ENCODE results near the gene NEU3. TPM values are rescaled to one million over a fixed set of nuclear protein-coding genes. Genes with fewer than 3 reads are reported as not detected.
"Not testable (repeated sequence)": the region's sequence is repeated elsewhere in the genome, so short reads cannot be mapped to it uniquely, and the experiment has no call there.

NEU3 gene
- total and polyA plus RNA-seq, 5 donors from 2014 or later, result 1.4 to 10.8 (median 2.2) TPM

DNA sequence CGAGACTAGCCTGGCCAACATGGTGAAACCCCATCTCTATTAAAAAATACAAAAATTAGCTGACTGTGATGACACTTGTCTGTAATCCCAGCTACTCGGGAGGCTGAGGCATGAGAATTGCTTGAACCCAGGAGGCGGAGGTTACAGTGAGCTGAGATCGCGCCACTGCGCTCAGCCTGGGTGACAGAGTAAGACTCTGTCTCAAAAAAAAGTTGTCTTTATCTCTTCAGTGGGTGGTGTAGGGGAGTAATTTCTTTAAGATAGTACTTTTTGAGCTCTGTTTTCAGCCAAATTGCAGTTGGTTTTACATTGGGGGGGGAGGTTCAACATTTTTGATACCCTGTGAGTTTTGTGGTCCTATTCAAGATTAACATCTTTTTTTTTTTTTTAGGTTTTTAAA, 28.6 kb upstream of the NEU3 start:
- not testable (repeated sequence) for ATAC-seq (ENCODE audit: low read depth in 2 of 2); H3K27ac ChIP-seq (ENCODE audit: insufficient read depth, low read length, poor library complexity, severe bottlenecking); DNase-seq; H3K9me3 ChIP-seq (ENCODE audit: control insufficient read depth in 2 of 2, low read length in 2 of 2); H3K27me3 ChIP-seq (ENCODE audit: control insufficient read depth, insufficient read depth, low read length); H3K27me3 Mint-ChIP-seq; H3K4me3 ChIP-seq (ENCODE audit: low read depth, low read length); H3K9me3 Mint-ChIP-seq; H3K4me1 ChIP-seq (ENCODE audit: control insufficient read depth, insufficient read depth, low read length, poor library complexity, severe bottlenecking)
- Mint-ChIP-seq H3K36me3 (peaks cover 39% of the 10 kb centered on the region), H3K27ac (peak overlapping the region in 1 of 3 donors; percentile 26), H3K4me3 (peak overlapping the region in 1 of 4 donors; percentile 29), H3K4me1 (peaks cover 51 to 93% (median 75%) of the 10 kb centered on the region in 4 donors)
- H3K36me3 ChIP-seq (ENCODE audit: control insufficient read depth, insufficient read depth, low read length), result peaks cover 36% of the 10 kb centered on the region

DNA sequence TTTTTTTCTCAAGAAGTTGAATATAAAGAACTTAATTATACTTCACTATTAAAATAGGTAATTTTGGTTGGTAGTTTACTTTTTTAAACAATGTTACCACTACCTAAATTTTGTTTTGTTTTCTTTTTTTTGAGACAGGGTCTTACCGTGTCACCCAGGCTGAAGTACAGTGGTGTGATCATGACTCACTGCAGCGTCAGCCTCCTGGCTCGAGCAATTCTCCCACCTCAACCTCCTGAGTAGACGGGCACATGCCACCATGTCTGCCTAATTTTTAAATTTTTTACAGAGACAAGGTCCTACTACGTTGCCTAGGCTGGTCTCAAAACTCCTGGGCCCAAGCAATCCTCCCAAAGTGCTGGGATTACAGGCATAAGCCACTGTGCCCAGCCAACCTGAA, 22.1 kb upstream of the NEU3 start:
- Mint-ChIP-seq H3K27ac (peak overlapping the region in 1 of 3 donors; percentile 26), H3K4me3 (no peak overlapping the region), H3K36me3 (peaks cover 39% of the 10 kb centered on the region), H3K9me3 (no peaks in the 10 kb centered on the region), H3K27me3 (no peaks in the 10 kb centered on the region), H3K4me1 (peaks cover 21 to 34% (median 28%) of the 10 kb centered on the region in 4 donors)
- ATAC-seq (ENCODE audit: low read depth in 2 of 2) (no peak), DNase-seq (no peak)
- peaks cover 68% of the 10 kb centered on the region for H3K36me3 ChIP-seq (ENCODE audit: control insufficient read depth, insufficient read depth, low read length)
- H3K27me3 ChIP-seq (ENCODE audit: control insufficient read depth, insufficient read depth, low read length), result no peaks in the 10 kb centered on the region
- no peaks in the 10 kb centered on the region for H3K9me3 ChIP-seq (ENCODE audit: control insufficient read depth in 2 of 2, low read length in 2 of 2)
- H3K4me1 ChIP-seq (ENCODE audit: control insufficient read depth, insufficient read depth, low read length, poor library complexity, severe bottlenecking), result no peaks in the 10 kb centered on the region
- H3K27ac ChIP-seq (ENCODE audit: insufficient read depth, low read length, poor library complexity, severe bottlenecking), result no peak overlapping the region
- H3K4me3 ChIP-seq (ENCODE audit: low read depth, low read length), result no peak overlapping the region

- Histone ChIP-seq H3K36me3 (ENCODE audit: control insufficient read depth, insufficient read depth, low read length) (peaks cover 75% of the 10 kb centered on the region), H3K4me3 (ENCODE audit: low read depth, low read length) (no peak overlapping the region), H3K27me3 (ENCODE audit: control insufficient read depth, insufficient read depth, low read length) (no peaks in the 10 kb centered on the region), H3K9me3 (ENCODE audit: control insufficient read depth in 2 of 2, low read length in 2 of 2) (no peaks in the 10 kb centered on the region), H3K4me1 (ENCODE audit: control insufficient read depth, insufficient read depth, low read length, poor library complexity, severe bottlenecking) (no peaks in the 10 kb centered on the region), H3K27ac (ENCODE audit: insufficient read depth, low read length, poor library complexity, severe bottlenecking) (no peak overlapping the region)
- Mint-ChIP-seq H3K27me3 (no peaks in the 10 kb centered on the region), H3K4me1 (peaks cover 0 to 15% (median 5%) of the 10 kb centered on the region in 4 donors), H3K36me3 (peaks cover 53% of the 10 kb centered on the region), H3K4me3 (no peak overlapping the region), H3K27ac (peak overlapping the region in 2 of 3 donors; percentile 15 to 84), H3K9me3 (no peaks in the 10 kb centered on the region)
- DNase-seq (no peak), ATAC-seq (ENCODE audit: low read depth in 2 of 2) (no peak)
Observed at GRCh38 chr11:74970852-74971395, 17.8 kb upstream of the NEU3 start.

DNA sequence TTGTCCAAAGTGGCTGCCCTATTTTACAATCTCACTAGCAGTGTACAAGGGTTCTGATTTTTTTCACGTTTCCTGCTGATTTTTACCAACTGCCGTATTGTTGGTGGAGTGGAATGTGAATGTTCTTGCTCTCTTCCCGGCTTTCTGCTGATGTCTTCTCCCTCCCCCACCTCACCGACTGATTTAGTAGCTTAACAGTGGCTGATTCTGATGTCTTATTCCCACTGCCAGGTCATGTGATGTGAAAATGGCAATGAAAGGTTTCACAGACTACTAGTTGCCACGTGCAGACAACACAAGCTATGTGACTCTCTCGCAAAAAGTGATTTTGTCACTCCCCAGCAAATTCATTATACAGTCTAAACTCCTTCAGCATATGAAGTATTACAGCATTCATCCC, 17.3 kb upstream of the NEU3 start:
- H3K27ac ChIP-seq (ENCODE audit: insufficient read depth, low read length, poor library complexity, severe bottlenecking), result no peak overlapping the region
- DNase-seq (no peak), ATAC-seq (ENCODE audit: low read depth in 2 of 2) (no peak)
- Mint-ChIP-seq H3K4me1 (peaks cover 0 to 15% (median 5%) of the 10 kb centered on the region in 4 donors), H3K36me3 (peaks cover 55% of the 10 kb centered on the region), H3K9me3 (no peaks in the 10 kb centered on the region), H3K27ac (peak overlapping the region in 2 of 3 donors; percentile 15 to 84), H3K27me3 (no peaks in the 10 kb centered on the region), H3K4me3 (no peak overlapping the region)
- no peaks in the 10 kb centered on the region for H3K9me3 ChIP-seq (ENCODE audit: control insufficient read depth in 2 of 2, low read length in 2 of 2)
- no peaks in the 10 kb centered on the region for H3K27me3 ChIP-seq (ENCODE audit: control insufficient read depth, insufficient read depth, low read length)
- peaks cover 75% of the 10 kb centered on the region for H3K36me3 ChIP-seq (ENCODE audit: control insufficient read depth, insufficient read depth, low read length)
- H3K4me1 ChIP-seq (ENCODE audit: control insufficient read depth, insufficient read depth, low read length, poor library complexity, severe bottlenecking), result no peaks in the 10 kb centered on the region
- no peak overlapping the region for H3K4me3 ChIP-seq (ENCODE audit: low read depth, low read length)

- H3K27ac Mint-ChIP-seq, result no peak overlapping the region
- peaks cover 0 to 9% (median 0%) of the 10 kb centered on the region in 4 donors for H3K4me1 Mint-ChIP-seq
- DNase-seq (no peak), ATAC-seq (ENCODE audit: low read depth in 2 of 2) (no peak)
- Histone ChIP-seq H3K27me3 (ENCODE audit: control insufficient read depth, insufficient read depth, low read length) (no peaks in the 10 kb centered on the region), H3K36me3 (ENCODE audit: control insufficient read depth, insufficient read depth, low read length) (peaks cover 47% of the 10 kb centered on the region), H3K4me3 (ENCODE audit: low read depth, low read length) (no peak overlapping the region), H3K9me3 (ENCODE audit: control insufficient read depth in 2 of 2, low read length in 2 of 2) (no peaks in the 10 kb centered on the region), H3K27ac (ENCODE audit: insufficient read depth, low read length, poor library complexity, severe bottlenecking) (no peak overlapping the region), H3K4me1 (ENCODE audit: control insufficient read depth, insufficient read depth, low read length, poor library complexity, severe bottlenecking) (no peaks in the 10 kb centered on the region)
- H3K9me3 Mint-ChIP-seq, result no peaks in the 10 kb centered on the region
- no peak overlapping the region for H3K4me3 Mint-ChIP-seq
- H3K27me3 Mint-ChIP-seq, result no peaks in the 10 kb centered on the region
- peaks cover 46% of the 10 kb centered on the region for H3K36me3 Mint-ChIP-seq
Observed at GRCh38 chr11:74978041-74978440, 10.7 kb upstream of the NEU3 start.

GRCh38 chr11:74980634-74981033, 8.1 kb upstream of the NEU3 start:
- Histone ChIP-seq H3K4me3 (ENCODE audit: low read depth, low read length) (no peak overlapping the region), H3K27me3 (ENCODE audit: control insufficient read depth, insufficient read depth, low read length) (no peaks in the 10 kb centered on the region), H3K4me1 (ENCODE audit: control insufficient read depth, insufficient read depth, low read length, poor library complexity, severe bottlenecking) (no peaks in the 10 kb centered on the region), H3K9me3 (ENCODE audit: control insufficient read depth in 2 of 2, low read length in 2 of 2) (no peaks in the 10 kb centered on the region), H3K27ac (ENCODE audit: insufficient read depth, low read length, poor library complexity, severe bottlenecking) (no peak overlapping the region), H3K36me3 (ENCODE audit: control insufficient read depth, insufficient read depth, low read length) (peaks cover 30% of the 10 kb centered on the region)
- no peak overlapping the region for H3K27ac Mint-ChIP-seq
- H3K4me3 Mint-ChIP-seq, result no peak overlapping the region
- H3K27me3 Mint-ChIP-seq, result no peaks in the 10 kb centered on the region
- no peak for ATAC-seq (ENCODE audit: low read depth in 2 of 2)
- no peaks in the 10 kb centered on the region for H3K4me1 Mint-ChIP-seq
- H3K36me3 Mint-ChIP-seq, result peaks cover 22% of the 10 kb centered on the region
- no peaks in the 10 kb centered on the region for H3K9me3 Mint-ChIP-seq
- DNase-seq, result no peak

- no peaks in the 10 kb centered on the region for H3K4me1 ChIP-seq (ENCODE audit: control insufficient read depth, insufficient read depth, low read length, poor library complexity, severe bottlenecking)
- H3K4me3 ChIP-seq (ENCODE audit: low read depth, low read length), result no peak overlapping the region
- Mint-ChIP-seq H3K36me3 (peaks cover 15% of the 10 kb centered on the region), H3K4me3 (no peak overlapping the region), H3K27me3 (no peaks in the 10 kb centered on the region), H3K27ac (peak overlapping the region in 1 of 3 donors; percentile 60), H3K4me1 (no peaks in the 10 kb centered on the region), H3K9me3 (no peaks in the 10 kb centered on the region)
- no peak for DNase-seq
- no peak overlapping the region for H3K27ac ChIP-seq (ENCODE audit: insufficient read depth, low read length, poor library complexity, severe bottlenecking)
- H3K27me3 ChIP-seq (ENCODE audit: control insufficient read depth, insufficient read depth, low read length), result no peaks in the 10 kb centered on the region
- no peak for ATAC-seq (ENCODE audit: low read depth in 2 of 2)
- H3K9me3 ChIP-seq (ENCODE audit: control insufficient read depth in 2 of 2, low read length in 2 of 2), result no peaks in the 10 kb centered on the region
- H3K36me3 ChIP-seq (ENCODE audit: control insufficient read depth, insufficient read depth, low read length), result peaks cover 19% of the 10 kb centered on the region
Observed at GRCh38 chr11:74981888-74982287, 6.8 kb upstream of the NEU3 start.

- no peak for ATAC-seq (ENCODE audit: low read depth in 2 of 2)
- H3K27ac Mint-ChIP-seq, result peak overlapping the region in 1 of 3 donors; percentile 49
- no peaks in the 10 kb centered on the region for H3K27me3 Mint-ChIP-seq
- peaks cover 0 to 2% (median 0%) of the 10 kb centered on the region in 4 donors for H3K4me1 Mint-ChIP-seq
- no peaks in the 10 kb centered on the region for H3K9me3 Mint-ChIP-seq
- no peak for DNase-seq
- H3K36me3 Mint-ChIP-seq, result peaks cover 7% of the 10 kb centered on the region
- Histone ChIP-seq H3K9me3 (ENCODE audit: control insufficient read depth in 2 of 2, low read length in 2 of 2) (no peaks in the 10 kb centered on the region), H3K27me3 (ENCODE audit: control insufficient read depth, insufficient read depth, low read length) (no peaks in the 10 kb centered on the region), H3K4me3 (ENCODE audit: low read depth, low read length) (no peak overlapping the region), H3K36me3 (ENCODE audit: control insufficient read depth, insufficient read depth, low read length) (peaks cover 9% of the 10 kb centered on the region), H3K27ac (ENCODE audit: insufficient read depth, low read length, poor library complexity, severe bottlenecking) (no peak overlapping the region), H3K4me1 (ENCODE audit: control insufficient read depth, insufficient read depth, low read length, poor library complexity, severe bottlenecking) (peaks cover 8% of the 10 kb centered on the region)
- H3K4me3 Mint-ChIP-seq, result no peak overlapping the region
Observed at GRCh38 chr11:74984070-74984469, 4.7 kb upstream of the NEU3 start.

Data from CD4-positive, CD25-positive, alpha-beta regulatory T cell (primary cell).